DMS79 (cell line): Measurements from ENCODE around the gene LCE1D.

Experiments used
- DNase-seq: peaks from one replicate; lab custom pipeline; 2025; lab: John Stamatoyannopoulos, UW

LCE1D gene

GRCh38 chr1:152796421-152796820, at the start of gene LCE1D:
Gene LCE1D, plus strand, starts transcription at chr1:152796721. Its CDS starts 1,074 bp downstream, at chr1:152797795.
- no peak for DNase-seq

- no peak for DNase-seq
These were observed 48.7 kb upstream of the LCE1D start for GRCh38 chr1:152747831-152748230.

GRCh38 chr1:152752225-152752624, 44.3 kb upstream of the LCE1D start:
- DNase-seq: no peak

- no peak for DNase-seq
These were observed 42.9 kb upstream of the LCE1D start for GRCh38 chr1:152753586-152753985.

- DNase-seq: no peak
These were observed 39.6 kb upstream of the LCE1D start for GRCh38 chr1:152756872-152757271.

- DNase-seq: no peak
These were observed 38.8 kb upstream of the LCE1D start, which contains the start of gene KPRP for GRCh38 chr1:152757747-152758146. Gene KPRP, plus strand, starts transcription at chr1:152758025. Its CDS starts 1,564 bp downstream, at chr1:152759589.

- DNase-seq: no peak
These were observed 37.9 kb upstream of the LCE1D start for GRCh38 chr1:152758636-152759035.

GRCh38 chr1:152759453-152760173, 36.9 kb upstream of the LCE1D start:
- DNase-seq: no peak

- DNase-seq: no peak
These were observed 35.9 kb upstream of the LCE1D start for GRCh38 chr1:152760551-152761190.

GRCh38 chr1:152761609-152762213, 34.8 kb upstream of the LCE1D start:
- no peak for DNase-seq

- no peak for DNase-seq
These were observed 27.5 kb upstream of the LCE1D start for GRCh38 chr1:152768847-152769533.

- DNase-seq: no peak
These were observed 26.1 kb upstream of the LCE1D start for GRCh38 chr1:152770411-152770810.

GRCh38 chr1:152774875-152775274, 21.6 kb upstream of the LCE1D start, which contains the start of gene LCE1F:
Gene LCE1F, plus strand, starts transcription at chr1:152775140. Its CDS starts 1,232 bp downstream, at chr1:152776372.
- no peak for DNase-seq

- no peak for DNase-seq
These were observed 20.2 kb upstream of the LCE1D start for GRCh38 chr1:152776361-152776760.

- no peak for DNase-seq
These were observed 18.9 kb upstream of the LCE1D start for GRCh38 chr1:152777510-152778137.

GRCh38 chr1:152783095-152783494, 13.4 kb upstream of the LCE1D start:
- no peak for DNase-seq

- DNase-seq: no peak
These were observed 10.4 kb upstream of the LCE1D start, which contains the start of gene LCE1E for GRCh38 chr1:152786077-152786476. Gene LCE1E, plus strand, starts transcription at chr1:152786257. Its CDS starts 1,043 bp downstream, at chr1:152787300.

- no peak for DNase-seq
These were observed 835 bp upstream of the LCE1D start for GRCh38 chr1:152795686-152796085.

GRCh38 chr1:152801333-152801732, 4.8 kb downstream of the LCE1D start:
- no peak for DNase-seq

GRCh38 chr1:152806576-152806975, 10.1 kb downstream of the LCE1D start, which contains the start of gene LCE1C:
Gene LCE1C, minus strand, starts transcription at chr1:152806651. Its CDS starts 1,173 bp downstream, at chr1:152805478.
- DNase-seq: no peak

- DNase-seq: no peak
These were observed 14.5 kb downstream of the LCE1D start for GRCh38 chr1:152811050-152811449.

- no peak for DNase-seq
These were observed 15.2 kb downstream of the LCE1D start, which contains the start of gene LCE1B for GRCh38 chr1:152811671-152812070. Gene LCE1B, plus strand, starts transcription at chr1:152811971. Its CDS starts 476 bp downstream, at chr1:152812447.
